Fibroblast of lung (primary cell): Measurements from ENCODE around the gene PMFBP1. TPM values are rescaled to one million over a fixed set of nuclear protein-coding genes. Genes with fewer than 3 reads are reported as not detected.

Experiments
- DNase-seq, 2 donors: peaks; one replicate each; pipeline versions ENCODE4 v3.0.0 to v3.0.0-alpha.2; 2010; ENCODE audit warnings: low read depth in 2 of 2
- H2AFZ ChIP-seq: 2 replicates; pipeline ENCODE4 v1.5.1; 2012; ENCODE audit warnings: low read length, control low read depth, inconsistent platforms
- H3K27ac ChIP-seq: 2 replicates; pipeline ENCODE4 v1.5.1; 2011; ENCODE audit warnings: low read length, control low read depth; ENCODE audit not compliant: insufficient read depth
- H3K27me3 ChIP-seq: 2 replicates; pipeline ENCODE4 v1.5.1; 2011; ENCODE audit warnings: mild to moderate bottlenecking, low read length; ENCODE audit not compliant: control insufficient read depth, insufficient read depth
- H3K36me3 ChIP-seq: 2 replicates; pipeline ENCODE4 v1.5.1; 2011; ENCODE audit warnings: low read length; ENCODE audit not compliant: control insufficient read depth, insufficient read depth
- H3K4me1 ChIP-seq: 2 replicates; pipeline ENCODE4 v1.5.1; 2011; ENCODE audit warnings: low read length; ENCODE audit not compliant: control insufficient read depth, insufficient read depth; ENCODE audit errors: extremely low read depth
- H3K4me2 ChIP-seq: 2 replicates; pipeline ENCODE4 v1.5.1; 2011; ENCODE audit warnings: low read length, control low read depth; ENCODE audit not compliant: insufficient read depth; ENCODE audit errors: extremely low read depth
- H3K4me3 ChIP-seq, 4 experiments: fragments of 200-600 bp in 1 of 4; sonication (generic) in 1 of 4; replicated peaks in 1 of 4; 2 replicates each; pipeline ENCODE4 v1.5.1; 2011 to 2016; ENCODE audit warnings: low read length in 4 of 4, low read depth in 3 of 4, mild to moderate bottlenecking in 3 of 4, control low read depth in 2 of 4, inconsistent platforms in 1 of 4, mixed read lengths in 1 of 4; ENCODE audit not compliant: insufficient read depth in 1 of 4; ENCODE audit errors: control extremely low read depth in 1 of 4
- H3K79me2 ChIP-seq: 2 replicates; pipeline ENCODE4 v1.5.1; 2012; ENCODE audit warnings: mild to moderate bottlenecking, low read length, inconsistent platforms; ENCODE audit not compliant: control insufficient read depth, insufficient read depth
- H3K9ac ChIP-seq: 2 replicates; pipeline ENCODE4 v1.5.1; 2011; ENCODE audit warnings: mild to moderate bottlenecking, low read length, control low read depth; ENCODE audit not compliant: insufficient read depth
- H3K9me3 ChIP-seq: 2 replicates; pipeline ENCODE4 v1.5.1; 2012; ENCODE audit warnings: low read depth, low read length; ENCODE audit not compliant: control insufficient read depth, insufficient read depth
- H4K20me1 ChIP-seq: 2 replicates; pipeline ENCODE4 v1.5.1; 2011; ENCODE audit warnings: low read length; ENCODE audit not compliant: control insufficient read depth, insufficient read depth; ENCODE audit errors: extremely low read depth
- EZH2 ChIP-seq: IDR thresholded peaks from 2 replicates; pipeline ENCODE4 v1.5.1; 2012; ENCODE audit warnings: low read length, control low read depth, mild to moderate bottlenecking; ENCODE audit errors: missing control alignments
- polyA minus RNA-seq: library from RNA; depleted of rRNA, polyadenylated mRNA; stranded (reverse); fragments of >200 nt; gene quantifications from 2 replicates; pipeline ENCODE4 v1.2.3, GENCODE V29; 2011; ENCODE audit warnings: low replicate concordance
- polyA plus RNA-seq, 2 donors: library from polyadenylated mRNA; depleted of rRNA in 1 of 2; stranded (reverse) in 1 of 2; unstranded in 1 of 2; fragments of >200 nt; gene quantifications; 2 replicates each; pipeline ENCODE4 v1.2.1, GENCODE V29; 2011 to 2012; ENCODE audit warnings: missing spikeins in 1 of 2
- total RNA-seq: library from RNA; depleted of rRNA; stranded (reverse); fragments of >200 nt; gene quantifications from 2 replicates; pipeline ENCODE4 v1.2.1, GENCODE V29; 2014
- TF ChIP-seq, protein P1 (sequence below), 2 donors: IDR thresholded peaks in 1 of 2; conservative IDR thresholded peaks in 1 of 2; 1 replicate in 1 of 2; 2 replicates in 1 of 2; pipeline ENCODE4 v1.5.1; 2011 to 2012; ENCODE audit warnings: low read length in 2 of 2, control low read depth in 1 of 2, inconsistent platforms in 1 of 2, low read depth in 1 of 2, mild to moderate bottlenecking in 1 of 2

PMFBP1 gene, protein sequence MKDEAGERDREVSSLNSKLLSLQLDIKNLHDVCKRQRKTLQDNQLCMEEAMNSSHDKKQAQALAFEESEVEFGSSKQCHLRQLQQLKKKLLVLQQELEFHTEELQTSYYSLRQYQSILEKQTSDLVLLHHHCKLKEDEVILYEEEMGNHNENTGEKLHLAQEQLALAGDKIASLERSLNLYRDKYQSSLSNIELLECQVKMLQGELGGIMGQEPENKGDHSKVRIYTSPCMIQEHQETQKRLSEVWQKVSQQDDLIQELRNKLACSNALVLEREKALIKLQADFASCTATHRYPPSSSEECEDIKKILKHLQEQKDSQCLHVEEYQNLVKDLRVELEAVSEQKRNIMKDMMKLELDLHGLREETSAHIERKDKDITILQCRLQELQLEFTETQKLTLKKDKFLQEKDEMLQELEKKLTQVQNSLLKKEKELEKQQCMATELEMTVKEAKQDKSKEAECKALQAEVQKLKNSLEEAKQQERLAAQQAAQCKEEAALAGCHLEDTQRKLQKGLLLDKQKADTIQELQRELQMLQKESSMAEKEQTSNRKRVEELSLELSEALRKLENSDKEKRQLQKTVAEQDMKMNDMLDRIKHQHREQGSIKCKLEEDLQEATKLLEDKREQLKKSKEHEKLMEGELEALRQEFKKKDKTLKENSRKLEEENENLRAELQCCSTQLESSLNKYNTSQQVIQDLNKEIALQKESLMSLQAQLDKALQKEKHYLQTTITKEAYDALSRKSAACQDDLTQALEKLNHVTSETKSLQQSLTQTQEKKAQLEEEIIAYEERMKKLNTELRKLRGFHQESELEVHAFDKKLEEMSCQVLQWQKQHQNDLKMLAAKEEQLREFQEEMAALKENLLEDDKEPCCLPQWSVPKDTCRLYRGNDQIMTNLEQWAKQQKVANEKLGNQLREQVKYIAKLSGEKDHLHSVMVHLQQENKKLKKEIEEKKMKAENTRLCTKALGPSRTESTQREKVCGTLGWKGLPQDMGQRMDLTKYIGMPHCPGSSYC
- total RNA-seq (0.17 and 0.51 TPM in 2 replicates), polyA plus RNA-seq (0.12 and 0.16 TPM in 2 replicates), polyA minus RNA-seq (not detected in 2 replicates)
- polyA plus RNA-seq (2012), result 0.22 and 0.44 TPM in 2 replicates

DNA sequence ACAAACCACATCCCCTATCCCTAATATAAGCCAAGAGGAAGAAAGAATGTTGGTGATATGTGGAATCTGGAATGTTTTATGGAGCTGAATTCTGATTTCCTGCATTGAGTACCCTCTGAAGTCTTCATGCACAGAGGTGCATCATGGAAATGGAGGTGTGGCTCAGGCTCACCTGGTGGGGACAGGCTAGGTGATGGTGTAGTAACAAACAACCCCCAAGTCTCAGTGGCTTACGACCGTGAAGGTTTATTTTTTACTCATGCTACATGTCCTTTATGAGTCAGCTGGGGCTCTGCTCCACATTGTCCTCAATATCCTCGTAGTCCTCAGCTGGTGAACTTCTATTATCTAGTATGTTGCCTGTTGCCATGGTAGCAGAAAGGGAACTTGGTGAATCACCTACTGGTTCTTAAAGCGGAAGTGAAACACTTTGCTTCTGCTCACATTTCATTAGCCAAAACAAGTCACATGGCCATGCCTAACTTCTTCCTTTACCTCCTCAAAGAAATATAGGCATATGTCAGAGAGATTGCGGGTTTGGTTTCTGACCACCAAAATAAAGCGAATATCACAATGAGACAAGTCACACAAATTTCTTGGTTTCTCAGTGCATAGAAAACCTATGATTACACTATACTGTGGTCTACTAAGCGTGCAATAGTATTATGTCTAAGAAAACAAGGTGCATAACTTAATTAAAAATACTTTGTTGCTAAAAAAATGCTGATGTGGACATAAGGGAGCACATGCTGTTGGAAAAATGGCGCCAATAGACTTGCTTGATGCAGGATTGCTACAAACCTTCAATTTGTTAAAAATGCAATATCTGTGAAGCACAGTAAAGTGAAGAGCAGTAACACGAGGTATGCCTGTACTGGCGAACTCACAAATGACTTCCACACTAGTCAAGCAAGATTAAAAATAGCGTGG lies at the start of gene PMFBP1:
PMFBP1 (minus strand) TSS at position 51 of the 930 bp plus-strand sequence. CDS start 947 bp downstream, outside the sequence.
- no peaks in the 10 kb centered on the region for H3K27me3 ChIP-seq

DNA sequence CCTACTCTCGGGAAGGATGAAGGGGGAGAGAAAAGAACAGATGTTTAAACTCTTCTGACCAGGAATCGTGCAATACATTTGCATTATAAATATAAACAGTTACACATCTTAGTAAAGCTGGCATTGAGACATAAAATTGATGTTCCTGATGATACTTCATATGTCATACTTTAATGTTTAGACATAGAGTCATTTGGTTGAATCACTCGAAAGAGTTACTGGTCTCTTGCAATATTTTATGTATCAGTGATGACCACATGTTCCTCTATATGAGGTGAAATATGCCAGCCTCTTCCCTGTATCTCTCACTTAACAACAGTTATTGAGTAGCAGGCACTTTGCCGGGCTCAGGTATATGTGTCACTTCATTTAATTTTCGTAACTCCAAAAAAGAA lies 49.7 kb upstream of the PMFBP1 start:
- no peak for TF ChIP-seq EZH2
- TF ChIP-seq, protein P1, sequence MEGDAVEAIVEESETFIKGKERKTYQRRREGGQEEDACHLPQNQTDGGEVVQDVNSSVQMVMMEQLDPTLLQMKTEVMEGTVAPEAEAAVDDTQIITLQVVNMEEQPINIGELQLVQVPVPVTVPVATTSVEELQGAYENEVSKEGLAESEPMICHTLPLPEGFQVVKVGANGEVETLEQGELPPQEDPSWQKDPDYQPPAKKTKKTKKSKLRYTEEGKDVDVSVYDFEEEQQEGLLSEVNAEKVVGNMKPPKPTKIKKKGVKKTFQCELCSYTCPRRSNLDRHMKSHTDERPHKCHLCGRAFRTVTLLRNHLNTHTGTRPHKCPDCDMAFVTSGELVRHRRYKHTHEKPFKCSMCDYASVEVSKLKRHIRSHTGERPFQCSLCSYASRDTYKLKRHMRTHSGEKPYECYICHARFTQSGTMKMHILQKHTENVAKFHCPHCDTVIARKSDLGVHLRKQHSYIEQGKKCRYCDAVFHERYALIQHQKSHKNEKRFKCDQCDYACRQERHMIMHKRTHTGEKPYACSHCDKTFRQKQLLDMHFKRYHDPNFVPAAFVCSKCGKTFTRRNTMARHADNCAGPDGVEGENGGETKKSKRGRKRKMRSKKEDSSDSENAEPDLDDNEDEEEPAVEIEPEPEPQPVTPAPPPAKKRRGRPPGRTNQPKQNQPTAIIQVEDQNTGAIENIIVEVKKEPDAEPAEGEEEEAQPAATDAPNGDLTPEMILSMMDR (conservative IDR thresholded peaks at IDR 0.05 in 1 of 2, IDR thresholded peaks at IDR 0.05 in 1 of 2; ENCODE audit: low read depth in 1 of 2, low read length in 2 of 2), result no peak
- no peak overlapping the region for H3K4me3 ChIP-seq
- peak in 1 of 2 donors; percentile 37 for DNase-seq
- no peaks in the 10 kb centered on the region for H4K20me1 ChIP-seq
- no peaks in the 10 kb centered on the region for H3K4me1 ChIP-seq
- H3K27me3 ChIP-seq, result no peaks in the 10 kb centered on the region
- H3K9me3 ChIP-seq, result no peaks in the 10 kb centered on the region
- H3K4me2 ChIP-seq, result no peak overlapping the region
- H3K27ac ChIP-seq, result no peak overlapping the region
- H3K9ac ChIP-seq, result no peak overlapping the region
- no peaks in the 10 kb centered on the region for H3K79me2 ChIP-seq
- no peaks in the 10 kb centered on the region for H3K36me3 ChIP-seq
- no peak overlapping the region for H2AFZ ChIP-seq

More for the DNA sequence above, at the start of gene PMFBP1:
- DNase-seq, result peak; percentile 60 to 85
- Histone ChIP-seq H3K9ac (no peak within 1 kb of the TSS), H4K20me1 (no peaks in the 10 kb centered on the region), H3K9me3 (no peaks in the 10 kb centered on the region), H3K4me1 (no peaks in the 10 kb centered on the region), H3K79me2 (no peaks in the 10 kb centered on the region), H2AFZ (no peak within 1 kb of the TSS), H3K36me3 (no peaks in the 10 kb centered on the region), H3K27ac (no peak within 1 kb of the TSS), H3K4me2 (no peak within 1 kb of the TSS), H3K4me3 (no peak within 1 kb of the TSS)
- TF ChIP-seq, protein P1 (conservative IDR thresholded peaks at IDR 0.05 in 1 of 2, IDR thresholded peaks at IDR 0.05 in 1 of 2; ENCODE audit: low read depth in 1 of 2, low read length in 2 of 2), result no peak
- TF ChIP-seq EZH2, result no peak
